Chondrocyte (in vitro differentiated cells): ENCODE results near the gene AP1B1. TPM values are rescaled to one million over a fixed set of nuclear protein-coding genes. Genes with fewer than 3 reads are reported as not detected.

Experiments used
- DNase-seq: peaks from one replicate; pipeline ENCODE4 v3.0.0; 2021; ENCODE audit warnings: mixed read lengths, low spot score
- H3K27ac Mint-ChIP-seq: one replicate; pipeline ENCODE4 v1.8.0; 2021; ENCODE audit warnings: mild to moderate bottlenecking, moderate library complexity, mixed read lengths; ENCODE audit not compliant: unreplicated experiment
- H3K27me3 Mint-ChIP-seq: 2 replicates; pipeline ENCODE4 v1.8.0; 2021; ENCODE audit warnings: low read depth, mixed read lengths
- H3K36me3 Mint-ChIP-seq: 2 replicates; pipeline ENCODE4 v1.8.0; 2021; ENCODE audit warnings: low read depth, mixed read lengths
- H3K4me1 Mint-ChIP-seq: 2 replicates; pipeline ENCODE4 v1.8.0; 2021; ENCODE audit warnings: low read depth, mild to moderate bottlenecking, mixed read lengths
- H3K4me3 Mint-ChIP-seq: one replicate; pipeline ENCODE4 v1.8.0; 2021; ENCODE audit warnings: mild to moderate bottlenecking, moderate library complexity, mixed read lengths; ENCODE audit not compliant: unreplicated experiment
- H3K9me3 Mint-ChIP-seq: 2 replicates; pipeline ENCODE4 v1.8.0; 2021; ENCODE audit warnings: low read depth, mixed read lengths
- total RNA-seq: library from RNA; stranded (reverse); gene quantifications from 3 replicates; pipeline ENCODE4 v1.2.1, GENCODE V29; 2021
- TF ChIP-seq, protein P1 (sequence below): fragments of 200-600 bp; sonication (generic); IDR thresholded peaks from 2 replicates; pipeline ENCODE4 v1.5.0; 2021; ENCODE audit warnings: antibody characterized with exemption, mild to moderate bottlenecking, moderate library complexity

The AP1B1 gene
- total RNA-seq, 1 donor from 2014 or later = 42.0 TPM

- Mint-ChIP-seq H3K4me3 (no peak overlapping the region), H3K36me3 (peaks cover 13% of the 10 kb centered on the region)
- DNase-seq = peak; percentile 94
Observed at GRCh38 chr22:29311464-29312217, 76.7 kb downstream of the AP1B1 start.

DNA sequence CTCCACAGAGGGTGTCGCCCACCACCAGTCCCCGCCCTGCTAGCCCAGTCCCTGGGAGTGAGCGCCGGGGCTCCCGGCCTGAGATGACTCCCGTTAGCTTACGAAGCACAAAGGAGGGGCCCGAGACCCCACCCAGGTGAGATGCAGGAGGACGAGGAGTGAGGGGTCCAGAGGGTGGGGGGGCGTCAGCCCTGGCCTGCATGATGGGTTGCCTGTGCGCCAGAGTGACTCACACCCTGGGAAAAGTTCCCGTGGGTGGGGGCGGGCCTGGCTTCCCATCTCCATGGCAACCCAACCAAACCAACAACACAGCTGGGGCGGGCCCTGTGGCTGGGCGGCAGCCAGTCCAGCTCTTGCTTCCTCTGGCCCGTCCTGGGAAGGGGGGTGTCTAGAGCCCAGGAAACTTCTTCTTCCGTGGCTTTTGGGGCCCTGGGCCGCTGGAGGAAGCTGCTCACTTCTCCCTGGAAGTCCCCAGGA is 77.5 kb downstream of the AP1B1 start:
- Mint-ChIP-seq H3K9me3 (no peaks in the 10 kb centered on the region), H3K4me3 (no peak overlapping the region), H3K27ac (peak overlapping the region; percentile 94), H3K27me3 (peaks cover 13% of the 10 kb centered on the region), H3K36me3 (peaks cover 13% of the 10 kb centered on the region), H3K4me1 (peaks cover 48% of the 10 kb centered on the region)
- peak; percentile 99 for DNase-seq
- TF ChIP-seq, protein P1, sequence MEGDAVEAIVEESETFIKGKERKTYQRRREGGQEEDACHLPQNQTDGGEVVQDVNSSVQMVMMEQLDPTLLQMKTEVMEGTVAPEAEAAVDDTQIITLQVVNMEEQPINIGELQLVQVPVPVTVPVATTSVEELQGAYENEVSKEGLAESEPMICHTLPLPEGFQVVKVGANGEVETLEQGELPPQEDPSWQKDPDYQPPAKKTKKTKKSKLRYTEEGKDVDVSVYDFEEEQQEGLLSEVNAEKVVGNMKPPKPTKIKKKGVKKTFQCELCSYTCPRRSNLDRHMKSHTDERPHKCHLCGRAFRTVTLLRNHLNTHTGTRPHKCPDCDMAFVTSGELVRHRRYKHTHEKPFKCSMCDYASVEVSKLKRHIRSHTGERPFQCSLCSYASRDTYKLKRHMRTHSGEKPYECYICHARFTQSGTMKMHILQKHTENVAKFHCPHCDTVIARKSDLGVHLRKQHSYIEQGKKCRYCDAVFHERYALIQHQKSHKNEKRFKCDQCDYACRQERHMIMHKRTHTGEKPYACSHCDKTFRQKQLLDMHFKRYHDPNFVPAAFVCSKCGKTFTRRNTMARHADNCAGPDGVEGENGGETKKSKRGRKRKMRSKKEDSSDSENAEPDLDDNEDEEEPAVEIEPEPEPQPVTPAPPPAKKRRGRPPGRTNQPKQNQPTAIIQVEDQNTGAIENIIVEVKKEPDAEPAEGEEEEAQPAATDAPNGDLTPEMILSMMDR = no peak

More at GRCh38 chr22:29311464-29312217, 76.7 kb downstream of the AP1B1 start:
- Mint-ChIP-seq H3K9me3 (no peaks in the 10 kb centered on the region), H3K4me1 (peaks cover 47% of the 10 kb centered on the region), H3K27me3 (peaks cover 14% of the 10 kb centered on the region), H3K27ac (peak overlapping the region; percentile 94)
- TF ChIP-seq, protein P1 = no peak

- Mint-ChIP-seq H3K9me3 (no peaks in the 10 kb centered on the region), H3K4me1 (peaks cover 50% of the 10 kb centered on the region), H3K4me3 (no peak overlapping the region), H3K27me3 (peaks cover 13% of the 10 kb centered on the region), H3K27ac (peak overlapping the region; percentile 94), H3K36me3 (peaks cover 13% of the 10 kb centered on the region)
- TF ChIP-seq, protein P1 = no peak
- DNase-seq = no peak
Observed at GRCh38 chr22:29310065-29310862, 78.1 kb downstream of the AP1B1 start.

DNA sequence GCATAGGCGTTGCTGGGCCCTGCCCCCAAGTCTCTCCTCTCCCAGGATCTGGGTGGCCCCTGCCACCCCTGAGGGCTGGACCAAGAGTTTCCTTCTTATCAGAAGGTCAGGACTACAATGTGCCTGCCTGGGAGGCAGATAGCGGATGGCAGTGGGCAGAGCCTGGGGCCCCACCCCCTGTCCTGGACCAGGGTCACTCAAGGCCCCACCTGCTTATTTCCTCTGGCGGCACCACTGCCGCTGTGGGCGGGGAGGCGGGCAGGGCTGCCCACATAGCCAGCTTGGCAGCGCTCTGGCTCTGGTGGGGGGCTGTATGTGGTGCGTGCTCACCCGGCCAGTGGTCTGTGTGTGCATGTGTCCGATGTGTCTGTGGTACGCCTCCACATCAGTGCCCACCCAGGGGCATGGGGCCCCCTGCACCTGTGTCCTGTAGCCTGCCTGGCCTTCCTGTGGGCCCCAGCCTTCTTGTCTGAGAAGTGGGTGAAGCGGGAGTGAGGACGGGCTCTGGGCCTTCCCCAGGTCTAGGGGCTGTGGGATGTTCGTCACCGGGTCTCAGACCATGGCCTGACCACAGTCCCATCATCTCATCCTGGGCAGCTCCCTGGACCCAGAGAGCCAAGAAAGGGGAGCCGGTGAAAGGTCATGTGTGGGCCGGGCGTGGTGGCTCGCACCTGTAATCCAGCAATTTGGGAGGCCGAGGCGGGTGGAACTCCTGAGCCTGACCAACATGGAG is 78.9 kb downstream of the AP1B1 start:
- Mint-ChIP-seq H3K36me3 (peaks cover 13% of the 10 kb centered on the region), H3K27me3 (peaks cover 10% of the 10 kb centered on the region), H3K27ac (peak overlapping the region; percentile 65), H3K4me1 (peaks cover 47% of the 10 kb centered on the region), H3K4me3 (peak overlapping the region; percentile 28), H3K9me3 (no peaks in the 10 kb centered on the region)
- TF ChIP-seq, protein P1 = no peak
- DNase-seq = peak; percentile 93
